ENCODE measurements around the gene IQCH. TPM values are rescaled to one million over a fixed set of nuclear protein-coding genes. Genes with fewer than 3 reads are reported as not detected.

The IQCH gene
- 10 to 100 TPM in 1 of 3 donors, 1 to 10 TPM in 2; 6.9 to 10.1 (median 7.6) TPM for polyA plus RNA-seq (ENCODE audit: insufficient read length in 3 of 3)

- peak; percentile 86 to 93 (median 87) for DNase-seq (ENCODE audit: low read depth in 3 of 3, low spot score in 2 of 3)
Measured at GRCh38 chr15:67254238-67255175, at the start of gene IQCH, which contains the start of gene AAGAB. Gene IQCH (plus strand): TSS chr15:67254786. CDS start chr15:67254897, 111 bp downstream. Gene AAGAB (minus strand): TSS chr15:67254661. CDS start chr15:67254631, 30 bp downstream.

- DNase-seq (ENCODE audit: low read depth in 3 of 3, low spot score in 2 of 3): no peak
Measured at GRCh38 chr15:67207555-67208207, 46.9 kb upstream of the IQCH start.

- DNase-seq (ENCODE audit: low read depth in 3 of 3, low spot score in 2 of 3): no peak
Measured at GRCh38 chr15:67208396-67208795, 46.2 kb upstream of the IQCH start.

GRCh38 chr15:67210555-67211168, 43.9 kb upstream of the IQCH start:
- DNase-seq (ENCODE audit: low read depth in 3 of 3, low spot score in 2 of 3): no peak

- DNase-seq (ENCODE audit: low read depth in 3 of 3, low spot score in 2 of 3): no peak
Measured at GRCh38 chr15:67212684-67213367, 41.8 kb upstream of the IQCH start.

GRCh38 chr15:67215102-67215501, 39.5 kb upstream of the IQCH start:
- no peak for DNase-seq (ENCODE audit: low read depth in 3 of 3, low spot score in 2 of 3)

- no peak for DNase-seq (ENCODE audit: low read depth in 3 of 3, low spot score in 2 of 3)
Measured at GRCh38 chr15:67216859-67217258, 37.7 kb upstream of the IQCH start.

GRCh38 chr15:67218428-67218827, 36.2 kb upstream of the IQCH start:
- DNase-seq (ENCODE audit: low read depth in 3 of 3, low spot score in 2 of 3): no peak

- DNase-seq (ENCODE audit: low read depth in 3 of 3, low spot score in 2 of 3): no peak
Measured at GRCh38 chr15:67219288-67219687, 35.3 kb upstream of the IQCH start.

- DNase-seq (ENCODE audit: low read depth in 3 of 3, low spot score in 2 of 3): no peak
Measured at GRCh38 chr15:67224889-67225288, 29.7 kb upstream of the IQCH start.

GRCh38 chr15:67225336-67225735, 29.2 kb upstream of the IQCH start:
- DNase-seq (ENCODE audit: low read depth in 3 of 3, low spot score in 2 of 3): no peak

GRCh38 chr15:67227431-67227830, 27.2 kb upstream of the IQCH start:
- no peak for DNase-seq (ENCODE audit: low read depth in 3 of 3, low spot score in 2 of 3)

GRCh38 chr15:67227846-67228245, 26.7 kb upstream of the IQCH start:
- no peak for DNase-seq (ENCODE audit: low read depth in 3 of 3, low spot score in 2 of 3)

- no peak for DNase-seq (ENCODE audit: low read depth in 3 of 3, low spot score in 2 of 3)
Measured at GRCh38 chr15:67228286-67228685, 26.3 kb upstream of the IQCH start.

GRCh38 chr15:67230504-67230903, 24.1 kb upstream of the IQCH start:
- no peak for DNase-seq (ENCODE audit: low read depth in 3 of 3, low spot score in 2 of 3)

GRCh38 chr15:67232591-67232990, 22.0 kb upstream of the IQCH start:
- no peak for DNase-seq (ENCODE audit: low read depth in 3 of 3, low spot score in 2 of 3)

- no peak for DNase-seq (ENCODE audit: low read depth in 3 of 3, low spot score in 2 of 3)
Measured at GRCh38 chr15:67240235-67241131, 14.1 kb upstream of the IQCH start.

- no peak for DNase-seq (ENCODE audit: low read depth in 3 of 3, low spot score in 2 of 3)
Measured at GRCh38 chr15:67241132-67241855, 13.3 kb upstream of the IQCH start.

- no peak for DNase-seq (ENCODE audit: low read depth in 3 of 3, low spot score in 2 of 3)
Measured at GRCh38 chr15:67242708-67243111, 11.9 kb upstream of the IQCH start.

All from right renal cortex interstitium (tissue), 3 donors.